ENCODE results near the gene MRPS15. TPM values are rescaled to one million over a fixed set of nuclear protein-coding genes. Genes with fewer than 3 reads are reported as not detected.
A peak's percentile ranks its signal among the peaks of the same experiment; 100 is the strongest.

MRPS15 gene
- total and polyA plus RNA-seq, 2 of the 13 experiments (the other 11 are each of a cell fraction or from before 2014, with no cell fraction given) = 59.0 to 113 TPM

DNA sequence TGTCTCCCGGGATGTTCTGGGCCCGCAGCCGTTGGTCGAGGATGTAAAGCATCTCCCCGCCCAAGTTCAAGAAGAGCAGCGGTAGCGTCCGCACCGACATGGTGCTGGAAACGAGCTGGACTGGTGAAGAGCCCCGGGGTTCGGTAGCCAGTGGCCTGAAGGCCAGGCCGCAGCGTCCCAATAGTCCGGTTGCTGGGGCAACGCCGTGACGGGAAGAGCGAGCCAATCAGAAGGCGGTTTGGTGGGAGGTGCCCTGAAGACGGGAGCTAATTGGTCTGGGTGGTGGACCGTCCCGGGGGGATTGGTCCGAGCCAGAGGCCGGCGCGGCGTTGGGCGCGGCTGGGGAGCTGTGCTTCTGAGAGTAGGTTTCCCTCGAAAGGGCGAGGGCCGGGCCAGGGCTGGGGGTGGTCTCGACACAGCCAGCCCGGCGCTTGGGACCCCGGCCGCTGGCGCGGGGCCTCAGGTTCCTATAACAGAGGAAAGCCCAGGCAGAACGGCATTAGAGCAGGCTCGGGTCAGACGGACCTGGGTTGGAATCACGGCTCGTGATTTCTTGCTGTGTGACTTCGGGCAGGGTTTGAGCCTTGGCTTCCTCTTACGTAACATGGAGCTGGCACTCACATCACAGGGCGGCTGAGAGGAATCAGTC is 13.8 kb downstream of the MRPS15 start, which contains the start of gene OSCP1 (continued):
- TF ChIP-seq ZFYVE20 (CRISPR knock-in tag; IDR thresholded peaks at IDR 0.05; ENCODE audit: borderline replicate concordance, low read depth) (peak; percentile 69; the same call in 1 of the 2 replicates), SNAI1 (CRISPR knock-in tag; IDR thresholded peaks at IDR 0.05; ENCODE audit: borderline replicate concordance) (peak; percentile 52; the same call in 1 of the 2 replicates), ZNF335 (CRISPR knock-in tag; IDR thresholded peaks at IDR 0.05) (no peak), RFXANK (CRISPR knock-in tag; IDR thresholded peaks at IDR 0.05) (no peak), WIZ (CRISPR knock-in tag; IDR thresholded peaks at IDR 0.05) (0 out of 2 replicates have a peak, but pooled peaks have one; percentile 52), JDP2 (CRISPR knock-in tag; IDR thresholded peaks at IDR 0.05; ENCODE audit: borderline replicate concordance) (no peak), MIXL1 (CRISPR knock-in tag; IDR thresholded peaks at IDR 0.05) (no peak), SRSF9 (IDR thresholded peaks at IDR 0.05; ENCODE audit: borderline replicate concordance, insufficient read depth, low read depth, low read length, poor library complexity, severe bottlenecking) (no peak), ZNF678 (CRISPR knock-in tag; IDR thresholded peaks at IDR 0.05) (0 out of 2 replicates have a peak, but pooled peaks have one; percentile 64), TEAD3 (CRISPR knock-in tag; optimal IDR thresholded peaks at IDR 0.05; ENCODE audit: borderline replicate concordance) (peak; percentile 18), HCFC1 (IDR thresholded peaks at IDR 0.05; ENCODE audit: low read depth, low read length) (peak; percentile 41; the same call in 1 of the 2 replicates), ISX (CRISPR knock-in tag; conservative IDR thresholded peaks at IDR 0.05) (no peak; the same call in 1 of the 2 replicates), ZNF337 (CRISPR knock-in tag; IDR thresholded peaks at IDR 0.05; ENCODE audit: borderline replicate concordance, low read depth) (no peak), ZNF772 (CRISPR knock-in tag; IDR thresholded peaks at IDR 0.05) (peak; percentile 65; the same call in 1 of the 2 replicates), ZNF605 (CRISPR knock-in tag; IDR thresholded peaks at IDR 0.05) (peak; percentile 70; the same call in 1 of the 2 replicates), ZNF747 (CRISPR knock-in tag; IDR thresholded peaks at IDR 0.05; ENCODE audit: borderline replicate concordance) (no peak), ZNF709 (CRISPR knock-in tag; IDR thresholded peaks at IDR 0.05) (peak; percentile 91), HOXA5 (CRISPR knock-in tag; IDR thresholded peaks at IDR 0.05) (0 out of 2 replicates have a peak, but pooled peaks have one; percentile 56), ZNF883 (CRISPR knock-in tag; IDR thresholded peaks at IDR 0.05; ENCODE audit: not compliant biosample characterization) (peak; percentile 82), ZNF501 (CRISPR knock-in tag; IDR thresholded peaks at IDR 0.05) (peak; percentile 73), ZNF749 (CRISPR knock-in tag; IDR thresholded peaks at IDR 0.05; ENCODE audit: borderline replicate concordance) (no peak), HNRNPL (IDR thresholded peaks at IDR 0.05; ENCODE audit: low read depth, low read length) (no peak)
- TF ChIP-seq, protein P1, sequence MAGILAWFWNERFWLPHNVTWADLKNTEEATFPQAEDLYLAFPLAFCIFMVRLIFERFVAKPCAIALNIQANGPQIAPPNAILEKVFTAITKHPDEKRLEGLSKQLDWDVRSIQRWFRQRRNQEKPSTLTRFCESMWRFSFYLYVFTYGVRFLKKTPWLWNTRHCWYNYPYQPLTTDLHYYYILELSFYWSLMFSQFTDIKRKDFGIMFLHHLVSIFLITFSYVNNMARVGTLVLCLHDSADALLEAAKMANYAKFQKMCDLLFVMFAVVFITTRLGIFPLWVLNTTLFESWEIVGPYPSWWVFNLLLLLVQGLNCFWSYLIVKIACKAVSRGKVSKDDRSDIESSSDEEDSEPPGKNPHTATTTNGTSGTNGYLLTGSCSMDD (CRISPR knock-in tag; IDR thresholded peaks at IDR 0.05) = no peak
- TF ChIP-seq, protein P2, sequence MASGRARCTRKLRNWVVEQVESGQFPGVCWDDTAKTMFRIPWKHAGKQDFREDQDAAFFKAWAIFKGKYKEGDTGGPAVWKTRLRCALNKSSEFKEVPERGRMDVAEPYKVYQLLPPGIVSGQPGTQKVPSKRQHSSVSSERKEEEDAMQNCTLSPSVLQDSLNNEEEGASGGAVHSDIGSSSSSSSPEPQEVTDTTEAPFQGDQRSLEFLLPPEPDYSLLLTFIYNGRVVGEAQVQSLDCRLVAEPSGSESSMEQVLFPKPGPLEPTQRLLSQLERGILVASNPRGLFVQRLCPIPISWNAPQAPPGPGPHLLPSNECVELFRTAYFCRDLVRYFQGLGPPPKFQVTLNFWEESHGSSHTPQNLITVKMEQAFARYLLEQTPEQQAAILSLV (CRISPR knock-in tag; IDR thresholded peaks at IDR 0.05; ENCODE audit: borderline replicate concordance) = peak; percentile 24; the same call in 1 of the 2 replicates
- TF ChIP-seq, protein P3, sequence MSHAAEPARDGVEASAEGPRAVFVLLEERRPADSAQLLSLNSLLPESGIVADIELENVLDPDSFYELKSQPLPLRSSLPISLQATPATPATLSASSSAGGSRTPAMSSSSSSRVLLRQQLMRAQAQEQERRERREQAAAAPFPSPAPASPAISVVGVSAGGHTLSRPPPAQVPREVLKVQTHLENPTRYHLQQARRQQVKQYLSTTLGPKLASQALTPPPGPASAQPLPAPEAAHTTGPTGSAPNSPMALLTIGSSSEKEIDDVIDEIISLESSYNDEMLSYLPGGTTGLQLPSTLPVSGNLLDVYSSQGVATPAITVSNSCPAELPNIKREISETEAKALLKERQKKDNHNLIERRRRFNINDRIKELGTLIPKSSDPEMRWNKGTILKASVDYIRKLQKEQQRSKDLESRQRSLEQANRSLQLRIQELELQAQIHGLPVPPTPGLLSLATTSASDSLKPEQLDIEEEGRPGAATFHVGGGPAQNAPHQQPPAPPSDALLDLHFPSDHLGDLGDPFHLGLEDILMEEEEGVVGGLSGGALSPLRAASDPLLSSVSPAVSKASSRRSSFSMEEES (CRISPR knock-in tag; IDR thresholded peaks at IDR 0.05) = peak; percentile 50; the same call in 1 of the 2 replicates
- TF ChIP-seq, protein P4, sequence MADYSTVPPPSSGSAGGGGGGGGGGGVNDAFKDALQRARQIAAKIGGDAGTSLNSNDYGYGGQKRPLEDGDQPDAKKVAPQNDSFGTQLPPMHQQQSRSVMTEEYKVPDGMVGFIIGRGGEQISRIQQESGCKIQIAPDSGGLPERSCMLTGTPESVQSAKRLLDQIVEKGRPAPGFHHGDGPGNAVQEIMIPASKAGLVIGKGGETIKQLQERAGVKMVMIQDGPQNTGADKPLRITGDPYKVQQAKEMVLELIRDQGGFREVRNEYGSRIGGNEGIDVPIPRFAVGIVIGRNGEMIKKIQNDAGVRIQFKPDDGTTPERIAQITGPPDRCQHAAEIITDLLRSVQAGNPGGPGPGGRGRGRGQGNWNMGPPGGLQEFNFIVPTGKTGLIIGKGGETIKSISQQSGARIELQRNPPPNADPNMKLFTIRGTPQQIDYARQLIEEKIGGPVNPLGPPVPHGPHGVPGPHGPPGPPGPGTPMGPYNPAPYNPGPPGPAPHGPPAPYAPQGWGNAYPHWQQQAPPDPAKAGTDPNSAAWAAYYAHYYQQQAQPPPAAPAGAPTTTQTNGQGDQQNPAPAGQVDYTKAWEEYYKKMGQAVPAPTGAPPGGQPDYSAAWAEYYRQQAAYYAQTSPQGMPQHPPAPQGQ (CRISPR knock-in tag; IDR thresholded peaks at IDR 0.05; ENCODE audit: borderline replicate concordance) = no peak

Data from HepG2 (cell line).